Measurements from ENCODE around the gene TPH1. TPM values are rescaled to one million over a fixed set of nuclear protein-coding genes. Genes with fewer than 3 reads are reported as not detected.
A peak's percentile ranks its signal among the peaks of the same experiment; 100 is the strongest.

TPH1 gene
- total RNA-seq, result 0.18 TPM
- long read RNA-seq, result 0 reads

GRCh38 chr11:18046116-18046777 lies at the start of gene TPH1:
TSS of gene TPH1 (minus strand) at chr11:18046269. CDS start at chr11:18040762, 5,507 bp downstream.
- DNase-seq (peak; percentile 67), ATAC-seq (peak; percentile 76 to 84)
- no peaks in the 10 kb centered on the region for H3K9me3 ChIP-seq
- H3K36me3 ChIP-seq, result no peaks in the 10 kb centered on the region
- no peak within 1 kb of the TSS for H3K27ac ChIP-seq
- intact Hi-C loops (cut with DNase I), result no loop called here
- no peak within 1 kb of the TSS for H3K4me3 ChIP-seq
- peaks cover 10% of the 10 kb centered on the region for H3K27me3 ChIP-seq (ENCODE audit: low read depth)
- TF ChIP-seq CTCF (IDR thresholded peaks at IDR 0.05), result no peak
- H3K4me1 ChIP-seq, result no peaks in the 10 kb centered on the region

- Histone ChIP-seq H3K27ac (no peak overlapping the region), H3K9me3 (no peaks in the 10 kb centered on the region), H3K27me3 (ENCODE audit: low read depth) (no peaks in the 10 kb centered on the region), H3K4me3 (no peak overlapping the region), H3K36me3 (peaks cover 81% of the 10 kb centered on the region), H3K4me1 (no peaks in the 10 kb centered on the region)
- ATAC-seq, result no peak
- no peak for DNase-seq
- intact Hi-C loops (cut with DNase I), result no loop called here
- TF ChIP-seq CTCF (IDR thresholded peaks at IDR 0.05), result no peak
These were observed 47.9 kb upstream of the TPH1 start for GRCh38 chr11:18093959-18094358.

GRCh38 chr11:18091731-18092130 lies 45.7 kb upstream of the TPH1 start:
- ATAC-seq, result no peak
- H3K36me3 ChIP-seq, result peaks cover 98% of the 10 kb centered on the region

GRCh38 chr11:18088966-18089365 lies 42.9 kb upstream of the TPH1 start:
- no peaks in the 10 kb centered on the region for H3K4me1 ChIP-seq
- no peak overlapping the region for H3K27ac ChIP-seq
- no peak overlapping the region for H3K4me3 ChIP-seq
- intact Hi-C loops (cut with DNase I), result no loop called here
- ATAC-seq (no peak), DNase-seq (no peak)
- no peaks in the 10 kb centered on the region for H3K27me3 ChIP-seq (ENCODE audit: low read depth)
- TF ChIP-seq CTCF (IDR thresholded peaks at IDR 0.05), result no peak
- peaks cover 94% of the 10 kb centered on the region for H3K36me3 ChIP-seq
- no peaks in the 10 kb centered on the region for H3K9me3 ChIP-seq

More at GRCh38 chr11:18091731-18092130, 45.7 kb upstream of the TPH1 start:
- no peaks in the 10 kb centered on the region for H3K27me3 ChIP-seq (ENCODE audit: low read depth)
- H3K4me3 ChIP-seq, result no peak overlapping the region
- no peak for TF ChIP-seq CTCF (IDR thresholded peaks at IDR 0.05)
- H3K9me3 ChIP-seq, result no peaks in the 10 kb centered on the region
- H3K27ac ChIP-seq, result no peak overlapping the region
- intact Hi-C loops (cut with DNase I), result no loop called here
- DNase-seq, result no peak
- H3K4me1 ChIP-seq, result no peaks in the 10 kb centered on the region

GRCh38 chr11:18088366-18088765 lies 42.3 kb upstream of the TPH1 start:
- Histone ChIP-seq H3K4me1 (no peaks in the 10 kb centered on the region), H3K27ac (no peak overlapping the region), H3K36me3 (peaks cover 94% of the 10 kb centered on the region), H3K27me3 (ENCODE audit: low read depth) (no peaks in the 10 kb centered on the region), H3K9me3 (no peaks in the 10 kb centered on the region), H3K4me3 (no peak overlapping the region)
- ATAC-seq, result no peak
- DNase-seq, result no peak
- no peak for TF ChIP-seq CTCF (IDR thresholded peaks at IDR 0.05)
- intact Hi-C loops (cut with DNase I), result no loop called here

Data from lower lobe of right lung (tissue), 2 donors.